Stimulated activated CD8-positive, alpha-beta memory T cell treated with anti-CD3 and anti-CD28 coated beads, Interleukin-12 subunit alpha, Interleukin-12 subunit beta, amount 100 ng/mL, for 24 hours (primary cell): Measurements from ENCODE around the gene APOA1.

Experiments
- DNase-seq: peaks from one replicate; pipeline ENCODE4 v3.0.0-alpha.2; 2020; ENCODE audit errors: extremely low read depth

Gene APOA1

DNA sequence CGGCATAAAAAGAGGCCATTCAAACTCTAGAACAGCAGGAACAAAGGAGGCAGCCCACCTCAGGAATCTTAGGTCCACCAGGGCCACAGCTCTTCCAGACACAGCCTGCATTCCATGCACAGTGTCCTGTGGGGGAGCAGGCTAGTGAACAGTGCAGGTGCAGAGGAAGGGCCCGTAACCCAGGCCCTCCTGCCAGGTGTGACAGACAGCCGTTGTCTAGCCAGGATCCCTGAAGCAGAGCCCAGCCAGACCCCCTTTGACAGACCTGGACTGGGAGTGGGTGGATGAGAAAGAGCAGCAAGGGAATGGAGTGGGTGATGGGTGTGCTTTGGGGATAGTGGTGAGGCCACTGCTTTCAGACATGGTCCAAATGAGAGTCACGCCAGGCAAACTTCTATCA is 48.4 kb downstream of the APOA1 start:
- DNase-seq, result no peak

DNA sequence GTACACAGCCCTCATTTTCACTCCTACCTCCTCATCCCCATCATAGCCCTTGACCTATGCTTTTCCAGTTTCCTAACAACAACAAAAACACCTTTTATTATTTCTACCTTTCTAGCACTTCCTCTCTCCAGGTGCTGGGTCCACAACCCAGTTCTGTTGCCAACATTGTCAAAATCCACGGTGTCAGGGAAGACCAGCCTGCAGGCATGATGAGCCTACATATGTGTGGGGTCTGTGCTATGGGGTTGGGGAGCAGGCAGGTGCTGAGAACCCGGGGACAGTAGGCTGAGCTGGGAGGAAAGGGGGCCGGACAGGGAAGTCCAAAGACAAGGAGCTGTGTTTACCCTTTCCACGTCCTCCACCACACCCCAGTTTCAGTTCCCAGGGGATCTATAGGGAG is 48.9 kb downstream of the APOA1 start:
- no peak for DNase-seq

DNA sequence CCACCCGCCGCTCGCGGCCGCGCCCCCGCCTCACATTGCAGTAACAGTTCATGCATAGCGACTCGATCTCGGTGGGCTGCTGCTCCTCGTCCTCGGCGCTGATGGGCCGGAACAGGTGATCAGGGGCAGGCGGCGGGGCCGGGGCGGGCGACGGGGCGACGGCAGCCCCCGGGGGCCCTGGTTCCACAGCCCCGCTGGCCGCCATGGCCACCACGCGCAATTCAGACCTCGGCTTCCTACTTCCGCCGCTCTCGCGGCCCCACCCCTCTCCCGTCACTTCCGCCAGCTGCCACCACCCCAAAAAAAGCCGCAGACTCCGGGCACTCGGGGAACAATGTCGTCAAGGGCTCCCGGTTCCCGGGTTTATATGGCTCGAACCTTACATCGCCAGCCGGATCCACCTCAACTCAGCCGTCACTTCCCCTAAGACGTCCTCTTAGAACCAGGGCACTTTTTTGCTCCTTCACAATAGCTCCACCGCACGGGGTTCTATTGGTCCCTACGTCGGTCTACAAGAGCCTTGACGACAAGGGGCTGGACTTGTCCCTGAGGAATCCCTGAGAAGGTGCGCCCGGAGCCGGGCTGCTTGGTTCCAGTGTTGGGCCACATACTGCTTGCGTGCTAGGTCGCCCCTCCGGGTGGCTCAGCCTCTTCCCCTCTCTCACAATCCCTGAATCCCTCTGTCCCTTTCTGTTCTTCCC is 49.5 kb downstream of the APOA1 start, which contains the start of gene ZPR1:
TSS of gene ZPR1 (minus strand) at position 238 of the 701 bp plus-strand sequence. CDS start at position 205, 33 bp downstream.
- peak; percentile 64 for DNase-seq

DNA sequence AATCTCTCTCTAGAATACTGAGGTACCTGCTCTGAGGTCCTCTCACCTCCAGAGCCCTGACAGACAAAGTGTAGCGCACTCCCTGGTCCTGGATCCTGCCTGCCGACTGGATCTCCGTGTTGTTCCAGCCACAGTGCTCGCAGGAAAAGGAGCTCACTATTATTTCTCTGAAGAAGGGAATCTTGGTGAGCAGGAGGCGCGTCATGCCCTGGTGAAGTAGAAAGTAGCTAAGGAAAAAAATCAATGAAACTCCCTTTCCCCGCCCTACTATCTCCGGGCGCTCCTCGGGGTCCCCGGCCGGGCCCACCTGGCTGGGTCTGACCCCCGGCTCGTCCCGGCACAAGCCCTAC is 50.0 kb downstream of the APOA1 start:
- DNase-seq, result no peak

DNA sequence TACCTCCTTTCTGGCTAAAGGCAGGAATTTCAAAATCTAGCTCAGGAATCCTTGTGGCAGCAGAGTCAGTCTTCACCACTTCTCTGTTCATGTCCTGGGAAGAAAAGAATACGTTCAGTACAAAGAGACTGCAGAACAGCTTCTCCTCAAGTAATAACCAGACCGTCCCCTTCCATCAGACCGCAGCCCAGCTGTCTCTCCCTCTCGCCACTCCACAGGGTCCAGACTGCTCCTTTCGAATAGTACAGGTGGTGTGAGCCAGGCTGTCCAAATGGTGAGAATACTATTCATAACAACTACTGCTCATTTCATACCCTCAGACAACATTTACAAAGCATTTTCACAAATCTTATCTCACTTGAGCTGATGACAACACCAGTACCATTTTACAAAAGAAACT is 50.5 kb downstream of the APOA1 start:
- DNase-seq, result no peak

DNA sequence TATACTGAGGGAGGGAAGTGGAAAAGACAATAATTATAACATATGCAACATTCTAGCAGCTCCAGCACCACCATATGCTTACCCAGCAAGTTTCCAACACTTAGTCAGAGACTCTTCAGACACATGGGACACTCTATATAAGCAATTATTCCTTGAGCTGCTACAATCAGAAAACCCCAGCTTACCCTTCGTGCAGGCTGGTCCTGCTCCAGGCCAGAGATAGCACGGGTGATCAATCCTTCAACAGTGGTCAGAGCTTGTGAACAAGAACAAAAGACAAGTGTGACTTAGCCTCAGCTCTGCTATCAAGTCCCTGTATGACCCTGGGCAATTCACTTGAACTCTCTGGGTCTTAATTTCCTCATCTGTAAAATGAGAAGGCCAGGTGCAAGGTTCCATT is 51.1 kb downstream of the APOA1 start:
- no peak for DNase-seq
